ENCODE data around the gene RFC2.

Gene RFC2

DNA sequence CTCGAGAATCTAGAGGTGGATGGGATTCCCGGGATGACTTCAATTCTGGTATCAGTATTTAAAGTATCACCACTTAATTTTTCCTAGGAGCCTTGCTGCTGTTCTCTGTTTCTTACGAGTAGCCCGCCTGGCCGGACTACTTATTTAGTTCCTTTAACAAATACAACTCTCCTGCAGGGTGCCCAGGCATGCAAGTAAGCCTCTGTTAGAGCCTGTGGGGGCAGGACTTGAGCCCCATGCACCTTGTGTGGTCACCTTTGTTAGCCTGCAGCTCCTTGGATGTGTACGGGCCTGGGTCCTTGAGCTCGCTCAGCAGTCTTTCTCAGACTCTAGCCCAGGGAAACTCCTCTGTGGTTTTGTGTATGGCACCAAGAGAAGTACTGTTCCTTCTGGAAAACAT lies 63.9 kb downstream of the RFC2 start:
- DNase-seq (ENCODE audit: low spot score), result no peak

- no peak for DNase-seq (ENCODE audit: low spot score)
Measured at GRCh38 chr7:74187915-74188675, 66.1 kb downstream of the RFC2 start.

DNA sequence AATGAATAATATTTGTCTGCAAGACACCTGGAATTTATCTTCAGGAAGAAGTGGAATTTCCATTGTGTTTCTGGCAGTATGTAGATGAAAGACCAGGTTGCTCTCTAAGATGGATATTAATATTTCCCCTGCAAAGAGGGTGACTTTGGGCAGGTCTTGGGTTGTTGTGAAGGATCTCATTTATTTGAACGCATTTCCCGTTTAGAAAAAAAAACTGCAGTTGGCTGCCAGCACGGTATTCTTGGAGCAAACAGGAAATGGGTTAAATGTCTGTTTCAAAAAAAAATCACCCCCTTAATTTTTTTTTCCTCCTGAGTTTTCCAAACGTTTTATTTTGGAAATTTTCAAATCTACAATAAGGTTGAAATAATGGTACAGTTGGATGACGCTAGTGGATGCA lies 68.6 kb downstream of the RFC2 start:
- DNase-seq (ENCODE audit: low spot score), result no peak

- DNase-seq (ENCODE audit: low spot score), result no peak
Measured at GRCh38 chr7:74185016-74185415, 69.2 kb downstream of the RFC2 start.

DNA sequence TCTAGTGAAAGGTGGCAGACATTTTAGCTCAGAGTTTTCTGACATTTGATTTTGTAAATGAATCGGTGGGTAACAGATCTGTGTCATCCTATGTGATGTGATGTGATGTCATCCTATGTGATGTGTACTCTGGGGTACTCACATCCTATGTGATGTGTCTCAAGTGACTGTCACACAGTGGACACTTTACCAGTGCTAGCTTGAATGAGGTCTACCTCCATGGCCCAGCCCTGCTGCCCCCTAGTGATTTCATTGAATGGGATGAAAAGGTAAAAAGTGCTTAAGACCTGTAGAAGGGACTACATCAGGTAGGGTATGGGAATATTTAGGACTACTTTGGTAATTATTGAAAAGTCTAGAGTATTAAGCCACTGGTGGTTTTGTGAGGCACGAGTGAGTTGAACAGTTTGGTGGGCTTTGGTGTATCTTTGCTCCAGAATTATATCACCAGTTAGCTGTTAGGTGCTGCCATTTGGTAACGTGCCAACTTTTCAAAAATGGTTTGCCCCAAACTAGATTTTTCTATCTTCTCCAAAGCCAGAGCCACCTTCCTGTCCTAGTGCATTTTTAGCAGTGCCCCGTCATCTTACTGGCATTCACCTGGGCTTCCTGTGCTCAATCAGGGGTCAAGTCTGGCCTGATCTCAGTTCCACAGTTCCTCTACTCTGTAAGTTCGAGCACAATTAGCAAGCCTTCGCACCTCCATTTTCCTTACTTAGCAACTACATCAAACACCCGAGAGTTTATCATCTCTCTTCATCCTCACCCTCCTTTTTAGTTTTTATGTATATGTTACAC lies 70.3 kb downstream of the RFC2 start:
- no peak for DNase-seq (ENCODE audit: low spot score)

- DNase-seq (ENCODE audit: low spot score), result no peak
Measured at GRCh38 chr7:74183142-74183541, 71.1 kb downstream of the RFC2 start.

GRCh38 chr7:74182453-74183090 lies 71.6 kb downstream of the RFC2 start:
- DNase-seq (ENCODE audit: low spot score), result no peak

GRCh38 chr7:74181821-74182220 lies 72.4 kb downstream of the RFC2 start:
- no peak for DNase-seq (ENCODE audit: low spot score)
